Loucy (cell line): ENCODE data around the gene RBMXL3.

Experiments
- H2AFZ ChIP-seq: fragments of 200-600 bp; sonication (generic); 2 replicates; pipeline ENCODE4 v1.6.0; 2016; ENCODE audit warnings: antibody characterized with exemption, mild to moderate bottlenecking, low read length, moderate library complexity
- H3F3A ChIP-seq: fragments of 200-600 bp; 2 replicates; pipeline ENCODE4 v1.6.0; 2016; ENCODE audit warnings: antibody characterized with exemption, low read depth, mild to moderate bottlenecking
- H3K27me3 ChIP-seq: fragments of 200-600 bp; sonication (generic); 2 replicates; pipeline ENCODE4 v1.6.1; 2014; ENCODE audit warnings: low read length, mild to moderate bottlenecking; ENCODE audit not compliant: insufficient read depth, poor library complexity, severe bottlenecking
- H3K36me3 ChIP-seq: fragments of 200-600 bp; sonication (generic); 2 replicates; pipeline ENCODE4 v1.6.1; 2016; ENCODE audit warnings: low read length; ENCODE audit not compliant: insufficient read depth
- H3K4me1 ChIP-seq: fragments of 200-600 bp; sonication (generic); 2 replicates; pipeline ENCODE4 v1.5.1; 2014; ENCODE audit warnings: low read length, mild to moderate bottlenecking; ENCODE audit not compliant: insufficient read depth, poor library complexity, severe bottlenecking
- H3K4me2 ChIP-seq: fragments of 200-600 bp; sonication (generic); 2 replicates; pipeline ENCODE4 v1.6.0; 2014; ENCODE audit warnings: antibody characterized with exemption, low read length, low read depth, mild to moderate bottlenecking; ENCODE audit not compliant: poor library complexity, severe bottlenecking
- H3K4me3 ChIP-seq: fragments of 200-600 bp; sonication (generic); 2 replicates; pipeline ENCODE4 v1.5.1; 2014; ENCODE audit warnings: low read length, mild to moderate bottlenecking, mixed read lengths; ENCODE audit not compliant: poor library complexity, severe bottlenecking
- H3K79me2 ChIP-seq: fragments of 200-600 bp; sonication (generic); 2 replicates; pipeline ENCODE4 v1.6.1; 2014; ENCODE audit warnings: low read length; ENCODE audit not compliant: insufficient read depth
- H3K9ac ChIP-seq: fragments of 200-600 bp; sonication (generic); 2 replicates; pipeline ENCODE4 v1.6.0; 2014; ENCODE audit warnings: mild to moderate bottlenecking, low read depth, low read length, moderate library complexity; ENCODE audit not compliant: poor library complexity, severe bottlenecking
- H3K9me2 ChIP-seq: fragments of 200-600 bp; sonication (generic); replicated peaks from 2 replicates; pipeline ENCODE4 v1.6.1; 2016; ENCODE audit warnings: low read depth, low read length, mixed read lengths
- H3K9me3 ChIP-seq: fragments of 200-600 bp; sonication (generic); 2 replicates; pipeline ENCODE4 v1.6.1; 2014; ENCODE audit warnings: mild to moderate bottlenecking, antibody characterized with exemption, low read length, low read depth; ENCODE audit not compliant: insufficient read depth
- H4K20me1 ChIP-seq: fragments of 200-600 bp; sonication (generic); 2 replicates; pipeline ENCODE4 v1.6.0; 2014; ENCODE audit warnings: antibody characterized with exemption, low read length, mild to moderate bottlenecking; ENCODE audit not compliant: insufficient read depth, poor library complexity, severe bottlenecking
- EZH2phosphoT487 ChIP-seq: fragments of 200-600 bp; IDR thresholded peaks from 2 replicates; pipeline ENCODE4 v1.6.1; 2018; ENCODE audit warnings: antibody characterized with exemption, mild to moderate bottlenecking, moderate library complexity, borderline replicate concordance
- TF ChIP-seq, protein P1 (sequence below): fragments of 200-600 bp; sonication (generic); conservative IDR thresholded peaks from 2 replicates; pipeline ENCODE4 v1.5.1; 2014; ENCODE audit warnings: mild to moderate bottlenecking, antibody characterized with exemption, low read length

The RBMXL3 gene

DNA sequence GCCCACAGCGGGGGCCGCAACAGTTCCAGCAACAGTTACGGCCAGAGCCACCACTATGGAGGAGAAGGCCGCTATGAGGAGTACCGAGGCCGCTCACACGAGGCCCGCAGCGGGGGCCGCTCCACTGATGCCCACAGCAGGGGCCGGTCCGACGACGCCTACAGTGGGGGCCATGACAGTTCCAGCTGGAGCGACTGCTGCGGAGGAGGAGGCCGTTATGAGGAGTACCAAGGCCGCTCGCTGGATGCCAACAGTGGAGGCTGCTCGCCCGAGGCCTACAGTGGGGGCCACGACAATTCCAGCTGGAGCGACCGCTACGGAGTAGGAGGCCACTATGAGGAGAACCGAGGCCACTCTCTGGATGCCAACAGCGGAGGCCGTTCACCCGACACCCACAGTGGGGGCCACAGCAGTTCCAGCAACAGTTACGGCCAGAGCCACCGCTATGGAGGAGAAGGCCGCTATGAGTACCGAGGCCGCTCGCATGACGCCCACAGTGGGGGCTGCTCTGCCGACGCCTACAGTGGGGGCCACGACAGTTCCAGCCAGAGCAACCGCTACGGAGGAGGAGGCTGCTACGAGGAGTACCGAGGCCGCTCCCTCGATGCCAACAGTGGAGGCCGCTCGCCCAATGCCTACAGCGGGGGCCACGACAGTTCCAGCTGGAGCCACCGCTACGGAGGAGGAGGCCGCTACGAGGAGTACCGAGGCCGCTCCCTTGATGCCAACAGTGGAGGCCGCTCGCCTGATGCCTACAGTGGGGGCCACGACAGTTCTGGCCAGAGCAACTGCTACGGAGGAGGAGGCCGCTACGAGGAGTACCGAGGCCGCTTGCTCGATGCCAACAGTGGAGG lies 1.7 kb downstream of the RBMXL3 start:
- H3K9me2 ChIP-seq = no peaks in the 10 kb centered on the region
- H3K27me3 ChIP-seq = no peaks in the 10 kb centered on the region
- H3K79me2 ChIP-seq = no peaks in the 10 kb centered on the region
- no peak overlapping the region for H3K9ac ChIP-seq
- H3F3A ChIP-seq = no peaks in the 10 kb centered on the region
- H3K4me1 ChIP-seq = no peaks in the 10 kb centered on the region
- H3K9me3 ChIP-seq = no peaks in the 10 kb centered on the region
- no peak for TF ChIP-seq EZH2phosphoT487
- TF ChIP-seq, protein P1, sequence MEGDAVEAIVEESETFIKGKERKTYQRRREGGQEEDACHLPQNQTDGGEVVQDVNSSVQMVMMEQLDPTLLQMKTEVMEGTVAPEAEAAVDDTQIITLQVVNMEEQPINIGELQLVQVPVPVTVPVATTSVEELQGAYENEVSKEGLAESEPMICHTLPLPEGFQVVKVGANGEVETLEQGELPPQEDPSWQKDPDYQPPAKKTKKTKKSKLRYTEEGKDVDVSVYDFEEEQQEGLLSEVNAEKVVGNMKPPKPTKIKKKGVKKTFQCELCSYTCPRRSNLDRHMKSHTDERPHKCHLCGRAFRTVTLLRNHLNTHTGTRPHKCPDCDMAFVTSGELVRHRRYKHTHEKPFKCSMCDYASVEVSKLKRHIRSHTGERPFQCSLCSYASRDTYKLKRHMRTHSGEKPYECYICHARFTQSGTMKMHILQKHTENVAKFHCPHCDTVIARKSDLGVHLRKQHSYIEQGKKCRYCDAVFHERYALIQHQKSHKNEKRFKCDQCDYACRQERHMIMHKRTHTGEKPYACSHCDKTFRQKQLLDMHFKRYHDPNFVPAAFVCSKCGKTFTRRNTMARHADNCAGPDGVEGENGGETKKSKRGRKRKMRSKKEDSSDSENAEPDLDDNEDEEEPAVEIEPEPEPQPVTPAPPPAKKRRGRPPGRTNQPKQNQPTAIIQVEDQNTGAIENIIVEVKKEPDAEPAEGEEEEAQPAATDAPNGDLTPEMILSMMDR = no peak
- no peak overlapping the region for H2AFZ ChIP-seq
- H4K20me1 ChIP-seq = no peaks in the 10 kb centered on the region
- no peaks in the 10 kb centered on the region for H3K36me3 ChIP-seq
- H3K4me2 ChIP-seq = no peak overlapping the region
- H3K4me3 ChIP-seq = no peak overlapping the region

DNA sequence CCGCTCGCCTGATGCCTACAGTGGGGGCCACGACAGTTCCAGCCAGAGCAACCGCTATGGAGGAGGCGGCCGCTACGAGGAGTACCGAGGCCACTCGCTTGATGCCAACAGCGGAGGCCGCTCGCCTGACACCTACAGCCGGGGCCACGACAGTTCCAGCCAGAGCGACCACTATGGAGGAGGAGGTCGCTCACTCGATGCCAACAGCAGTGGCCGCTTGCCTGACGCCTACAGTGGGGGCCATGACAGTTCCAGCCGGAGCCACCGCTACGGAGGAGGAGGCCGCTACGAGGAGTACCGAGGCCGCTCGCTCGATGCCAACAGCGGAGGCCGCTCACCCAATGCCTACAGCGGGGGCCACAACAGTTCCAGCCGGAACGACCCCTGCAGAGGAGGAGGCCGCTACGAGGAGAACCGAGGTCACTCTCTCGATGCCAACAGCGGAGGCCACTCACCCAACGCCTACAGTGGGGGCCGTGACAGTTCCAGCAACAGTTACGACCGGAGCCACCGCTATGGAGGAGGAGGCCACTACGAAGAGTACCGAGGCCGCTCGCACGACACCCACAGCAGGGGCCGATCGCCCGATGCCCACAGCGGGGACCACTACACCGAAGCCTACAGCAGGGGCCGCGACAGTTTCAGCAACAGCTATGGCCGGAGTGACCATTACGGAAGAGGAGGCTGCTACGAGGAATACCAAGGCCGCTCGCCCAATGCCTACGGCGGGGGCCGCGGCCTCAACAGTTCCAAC lies 2.5 kb downstream of the RBMXL3 start:
- Histone ChIP-seq H3K27me3 (no peaks in the 10 kb centered on the region), H3K9ac (no peak overlapping the region), H3F3A (no peaks in the 10 kb centered on the region), H2AFZ (no peak overlapping the region), H3K79me2 (no peaks in the 10 kb centered on the region), H3K36me3 (no peaks in the 10 kb centered on the region), H3K9me2 (no peaks in the 10 kb centered on the region), H3K4me1 (no peaks in the 10 kb centered on the region), H3K4me3 (no peak overlapping the region), H3K4me2 (no peak overlapping the region), H3K9me3 (no peaks in the 10 kb centered on the region), H4K20me1 (no peaks in the 10 kb centered on the region)
- no peak for TF ChIP-seq EZH2phosphoT487
- TF ChIP-seq, protein P1 = no peak

DNA sequence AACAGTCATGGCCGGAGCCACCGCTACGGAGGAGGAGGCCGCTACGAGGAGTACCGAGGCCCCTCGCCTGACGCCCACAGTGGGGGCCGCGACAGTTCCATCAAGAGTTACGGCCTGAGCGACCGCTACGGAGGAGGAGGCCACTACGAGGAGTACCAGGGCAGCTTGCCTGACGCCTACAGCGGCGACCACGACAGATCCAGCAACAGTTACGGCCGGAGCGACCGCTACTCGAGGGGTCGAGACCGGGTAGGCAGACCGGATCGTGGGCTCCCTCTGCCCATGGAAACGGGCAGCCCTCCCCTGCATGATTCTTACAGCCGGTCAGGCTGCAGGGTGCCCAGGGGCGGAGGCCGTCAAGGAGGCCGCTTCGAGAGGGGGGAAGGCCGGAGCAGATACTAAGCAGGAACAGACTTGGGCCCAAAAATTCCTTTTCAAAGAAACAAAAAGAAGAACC lies 3.1 kb downstream of the RBMXL3 start:
- H4K20me1 ChIP-seq = no peaks in the 10 kb centered on the region
- H3K79me2 ChIP-seq = no peaks in the 10 kb centered on the region
- H3K9me3 ChIP-seq = no peaks in the 10 kb centered on the region
- no peak overlapping the region for H3K9ac ChIP-seq
- H2AFZ ChIP-seq = no peak overlapping the region
- no peak overlapping the region for H3K4me3 ChIP-seq
- TF ChIP-seq, protein P1 = no peak
- TF ChIP-seq EZH2phosphoT487 = no peak
- no peaks in the 10 kb centered on the region for H3K4me1 ChIP-seq
- H3K4me2 ChIP-seq = no peak overlapping the region
- H3K9me2 ChIP-seq = no peaks in the 10 kb centered on the region
- H3K36me3 ChIP-seq = no peaks in the 10 kb centered on the region
- no peaks in the 10 kb centered on the region for H3K27me3 ChIP-seq
- H3F3A ChIP-seq = no peaks in the 10 kb centered on the region
